Memory B cell (primary cell): Measurements from ENCODE around the gene CAMSAP2.

Source experiments
- ATAC-seq: fragments of 150-1000 bp; cut with Tn5 transposase; 2 replicates; pipeline ENCODE4 v1.10.0; 2021; ENCODE audit warnings: low read depth, mild to moderate bottlenecking, moderate library complexity
- DNase-seq, 2 donors: peaks; one replicate each; pipeline ENCODE4 v3.0.0; 2022; ENCODE audit warnings: low spot score in 2 of 2
- H3K27ac Mint-ChIP-seq: one replicate; pipeline ENCODE4 v1.8.0; 2022; ENCODE audit warnings: mild to moderate bottlenecking, moderate library complexity, mixed read lengths
- H3K27me3 Mint-ChIP-seq: one replicate; pipeline ENCODE4 v1.8.0; 2022; ENCODE audit warnings: mixed read lengths
- H3K36me3 Mint-ChIP-seq: one replicate; pipeline ENCODE4 v1.8.0; 2022; ENCODE audit warnings: mild to moderate bottlenecking, mixed read lengths
- H3K4me1 Mint-ChIP-seq: one replicate; pipeline ENCODE4 v1.8.0; 2022; ENCODE audit warnings: mixed read lengths
- H3K4me3 Mint-ChIP-seq: one replicate; pipeline ENCODE4 v1.8.0; 2022; ENCODE audit warnings: mild to moderate bottlenecking, moderate library complexity, mixed read lengths
- H3K9me3 Mint-ChIP-seq: one replicate; pipeline ENCODE4 v1.8.0; 2022; ENCODE audit warnings: mixed read lengths

The CAMSAP2 gene

DNA sequence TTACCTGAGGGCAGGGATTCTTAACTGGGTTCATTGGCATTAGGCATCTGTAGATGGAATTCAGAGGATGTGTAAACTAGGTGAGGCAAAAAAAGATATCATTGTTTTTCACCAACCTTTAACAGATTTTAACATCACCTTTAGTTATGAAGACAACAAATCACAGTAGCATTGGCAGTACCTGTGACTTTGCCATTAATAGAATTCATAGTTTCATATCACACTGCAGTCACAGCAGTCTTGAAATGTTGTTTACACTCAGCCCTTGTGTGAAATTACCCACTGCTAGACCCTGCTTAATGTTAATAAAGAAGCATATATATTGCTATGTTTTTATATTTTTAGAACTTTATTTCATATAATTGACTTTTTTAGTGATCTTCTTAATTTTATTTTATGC lies 154.3 kb downstream of the CAMSAP2 start:
- no peak overlapping the region for H3K4me3 Mint-ChIP-seq
- no peaks in the 10 kb centered on the region for H3K9me3 Mint-ChIP-seq
- H3K4me1 Mint-ChIP-seq, result peaks cover 34% of the 10 kb centered on the region
- no peak for ATAC-seq
- H3K27me3 Mint-ChIP-seq, result peaks cover 12% of the 10 kb centered on the region
- no peak for DNase-seq
- H3K36me3 Mint-ChIP-seq, result no peaks in the 10 kb centered on the region
- no peak overlapping the region for H3K27ac Mint-ChIP-seq

DNA sequence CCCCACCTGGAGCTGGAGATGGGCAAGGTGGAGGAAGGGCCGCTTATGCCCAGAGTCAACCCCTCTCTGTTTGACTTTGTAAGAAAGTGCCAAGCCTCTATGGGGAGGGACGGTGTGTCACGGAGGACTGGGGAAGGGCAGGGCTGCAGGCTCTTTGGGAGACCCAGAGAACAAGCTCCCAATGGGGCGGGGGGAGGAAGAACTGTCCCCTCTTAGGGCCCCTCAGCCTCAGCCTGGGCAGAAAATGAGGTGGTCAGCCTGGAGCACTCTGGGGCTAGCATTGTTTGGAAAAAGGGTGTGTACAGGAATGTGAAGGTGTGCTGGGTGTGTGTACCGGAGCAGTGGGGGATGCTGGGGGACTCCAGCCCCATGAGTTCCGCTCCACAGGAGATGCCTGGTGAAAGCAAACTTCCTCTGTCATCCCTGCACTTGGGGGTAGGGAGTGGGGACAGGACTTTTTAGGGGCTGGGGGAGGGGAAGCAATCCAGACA lies 154.8 kb downstream of the CAMSAP2 start:
- H3K36me3 Mint-ChIP-seq, result no peaks in the 10 kb centered on the region
- H3K27ac Mint-ChIP-seq, result no peak overlapping the region
- H3K27me3 Mint-ChIP-seq, result peaks cover 12% of the 10 kb centered on the region
- H3K4me3 Mint-ChIP-seq, result no peak overlapping the region
- DNase-seq (no peak), ATAC-seq (no peak)
- H3K4me1 Mint-ChIP-seq, result peaks cover 32% of the 10 kb centered on the region
- H3K9me3 Mint-ChIP-seq, result no peaks in the 10 kb centered on the region

DNA sequence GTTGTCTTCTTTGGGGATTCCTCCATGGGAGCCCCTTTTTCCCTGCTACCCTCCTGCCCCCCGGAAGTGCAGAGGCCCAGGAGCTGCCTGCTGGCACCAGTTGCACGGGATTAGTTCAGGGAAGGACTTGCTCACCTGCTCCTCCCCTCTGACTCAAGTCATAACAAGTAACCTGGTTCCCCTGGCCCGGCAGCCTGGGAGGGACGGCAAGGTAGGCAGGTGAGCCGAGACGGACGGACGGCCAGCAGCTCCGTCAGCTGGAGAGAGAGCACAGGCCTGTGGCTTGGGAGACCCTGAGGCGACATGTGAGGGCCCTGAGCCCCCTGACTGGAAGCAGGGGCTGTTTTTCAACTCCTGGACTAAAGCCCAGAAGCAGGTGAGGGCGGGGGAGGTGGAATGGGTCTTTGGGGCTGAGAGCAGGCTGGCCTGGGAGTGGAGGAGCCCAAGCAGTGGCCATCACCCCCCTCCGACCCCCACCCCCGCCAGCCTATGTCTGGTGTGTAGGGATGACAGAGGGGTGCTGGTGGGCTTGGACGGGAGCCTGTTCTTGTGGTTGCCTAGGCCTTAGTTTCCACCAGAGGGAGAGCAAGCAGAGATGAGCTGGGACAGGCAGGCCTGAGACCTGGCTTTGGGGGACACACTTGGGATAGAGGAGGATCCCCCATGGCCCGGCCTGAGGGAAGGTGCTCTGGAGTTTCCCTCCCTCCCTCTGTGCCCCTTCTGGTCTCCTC lies 156.2 kb downstream of the CAMSAP2 start, which contains the start of gene INAVA:
TSS of gene INAVA (plus strand) at position 189 of the 731 bp plus-strand sequence. CDS start 3,501 bp downstream, outside the sequence.
- peaks cover 14% of the 10 kb centered on the region for H3K27me3 Mint-ChIP-seq

DNA sequence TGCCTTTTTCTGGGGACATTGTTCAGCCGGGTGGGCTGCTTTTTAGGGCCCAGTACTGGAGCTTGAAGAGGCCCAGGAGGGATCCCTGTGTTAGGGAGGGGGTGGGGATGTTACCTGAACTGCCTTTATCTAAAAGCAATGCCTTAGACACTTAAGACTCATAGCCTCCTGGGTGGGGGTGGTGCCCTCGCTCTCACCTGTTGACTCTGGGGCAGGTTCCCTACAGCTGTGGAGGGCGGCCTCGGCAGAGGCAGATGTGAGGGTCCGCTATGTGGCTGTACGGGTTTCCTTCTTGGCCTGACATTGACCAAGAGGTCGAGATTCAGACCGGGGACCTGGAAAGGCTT lies 156.7 kb downstream of the CAMSAP2 start:
- Mint-ChIP-seq H3K4me1 (peaks cover 27% of the 10 kb centered on the region), H3K27me3 (peaks cover 14% of the 10 kb centered on the region), H3K4me3 (no peak overlapping the region), H3K27ac (no peak overlapping the region), H3K36me3 (no peaks in the 10 kb centered on the region), H3K9me3 (no peaks in the 10 kb centered on the region)
- no peak for ATAC-seq
- DNase-seq, result no peak

More for the DNA sequence above, 156.2 kb downstream of the CAMSAP2 start, which contains the start of gene INAVA:
- ATAC-seq, result no peak
- no peaks in the 10 kb centered on the region for H3K9me3 Mint-ChIP-seq
- peaks cover 29% of the 10 kb centered on the region for H3K4me1 Mint-ChIP-seq
- no peaks in the 10 kb centered on the region for H3K36me3 Mint-ChIP-seq
- no peak within 1 kb of the TSS for H3K4me3 Mint-ChIP-seq
- no peak for DNase-seq
- no peak within 1 kb of the TSS for H3K27ac Mint-ChIP-seq

DNA sequence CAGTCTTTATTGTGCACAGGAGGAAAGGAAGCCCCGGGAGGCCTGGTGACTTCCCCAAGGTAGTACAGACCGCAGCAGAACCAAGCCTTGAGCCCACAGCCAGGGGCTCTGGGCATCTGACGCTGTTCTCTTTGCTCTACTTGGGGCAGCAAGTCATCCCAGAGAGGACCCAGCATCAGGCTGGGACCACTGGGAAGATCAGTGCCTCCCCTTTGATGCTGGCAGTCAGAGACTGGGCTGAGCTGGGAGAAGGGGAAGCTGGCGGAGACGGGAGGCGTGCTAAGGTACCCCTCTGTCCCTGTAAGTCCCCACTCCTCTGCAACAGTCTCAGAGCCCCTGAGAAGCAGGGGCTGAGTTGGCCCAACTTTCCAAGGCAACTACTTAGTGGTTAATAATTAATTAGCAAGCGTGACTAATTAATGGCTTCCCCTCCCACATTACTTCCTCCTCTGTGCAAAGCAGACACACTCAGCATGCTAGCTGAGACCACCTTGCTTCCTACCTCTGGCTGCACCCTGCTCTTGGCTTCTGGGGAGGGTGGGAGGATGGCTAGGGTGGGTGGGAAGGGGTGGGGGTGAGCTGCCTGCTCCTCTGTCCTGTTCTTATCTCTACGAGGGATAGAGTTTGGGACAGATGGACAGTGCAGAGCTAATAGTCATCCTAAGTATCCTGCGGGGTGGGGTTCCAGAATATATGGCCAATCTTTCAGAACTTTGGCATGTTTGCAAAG lies 157.3 kb downstream of the CAMSAP2 start:
- H3K27me3 Mint-ChIP-seq, result peaks cover 14% of the 10 kb centered on the region

DNA sequence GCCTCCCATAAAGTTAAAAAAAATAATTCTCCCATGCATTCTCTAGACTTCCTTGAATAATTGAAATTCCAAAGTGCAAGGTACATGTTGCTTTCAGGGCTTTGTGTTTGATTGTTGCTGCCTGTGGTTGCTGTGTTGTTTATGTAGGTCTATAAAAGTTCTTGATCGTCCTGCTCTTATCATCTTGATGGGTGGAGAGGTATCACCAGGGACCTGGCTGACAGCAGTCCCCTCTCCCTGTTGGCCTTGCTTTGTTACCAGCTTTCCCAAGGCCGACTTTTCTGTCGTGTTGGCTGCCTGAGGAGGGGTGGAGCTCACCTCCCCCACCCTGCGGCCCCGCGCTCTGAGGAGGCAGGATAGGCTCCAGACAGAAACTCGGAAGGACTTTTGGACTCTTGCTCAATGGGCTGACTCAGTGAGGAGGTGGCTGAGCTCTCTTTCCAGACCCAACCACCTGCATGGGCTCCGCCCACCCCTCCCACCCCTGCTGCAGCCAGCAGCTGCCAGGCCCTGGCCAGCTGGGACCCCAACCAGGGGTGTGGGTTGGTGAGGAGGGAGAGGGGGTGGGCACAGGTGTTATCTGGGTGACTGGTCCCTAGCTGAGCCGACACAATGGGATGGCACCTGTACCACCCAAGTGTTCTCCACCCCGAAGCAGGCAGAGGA lies 158.0 kb downstream of the CAMSAP2 start:
- Mint-ChIP-seq H3K36me3 (no peaks in the 10 kb centered on the region), H3K27ac (no peak overlapping the region), H3K27me3 (peaks cover 12% of the 10 kb centered on the region), H3K4me1 (peaks cover 22% of the 10 kb centered on the region), H3K4me3 (no peak overlapping the region), H3K9me3 (no peaks in the 10 kb centered on the region)
- ATAC-seq (no peak), DNase-seq (no peak)

More for the DNA sequence above, 157.3 kb downstream of the CAMSAP2 start:
- Mint-ChIP-seq H3K36me3 (no peaks in the 10 kb centered on the region), H3K9me3 (no peaks in the 10 kb centered on the region), H3K4me3 (no peak overlapping the region), H3K4me1 (peaks cover 23% of the 10 kb centered on the region), H3K27ac (no peak overlapping the region)
- DNase-seq, result no peak
- peak; percentile 54 for ATAC-seq

DNA sequence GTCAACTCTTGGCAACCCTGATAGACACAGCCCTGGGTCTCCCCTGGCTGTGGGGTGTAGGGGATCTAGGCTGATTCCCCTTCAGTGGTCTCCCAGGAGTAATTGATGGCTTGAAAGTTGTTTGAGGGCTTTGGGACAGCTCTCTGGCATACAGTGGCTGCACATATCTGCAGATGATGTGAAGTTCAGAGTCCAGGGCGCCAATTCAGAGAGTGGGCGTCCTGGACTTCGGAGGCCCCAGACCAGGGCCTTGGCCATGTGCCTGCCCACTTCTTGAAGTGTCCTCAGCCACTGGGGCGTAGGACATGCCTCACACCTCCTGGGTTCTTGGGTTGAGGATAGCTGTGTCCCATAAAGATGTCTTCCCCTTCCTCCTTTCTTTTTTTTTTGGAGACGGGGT lies 158.6 kb downstream of the CAMSAP2 start:
- ATAC-seq (no peak), DNase-seq (no peak)
- Mint-ChIP-seq H3K4me1 (peaks cover 17% of the 10 kb centered on the region), H3K4me3 (no peak overlapping the region), H3K27ac (no peak overlapping the region), H3K36me3 (no peaks in the 10 kb centered on the region), H3K27me3 (peaks cover 12% of the 10 kb centered on the region), H3K9me3 (no peaks in the 10 kb centered on the region)

DNA sequence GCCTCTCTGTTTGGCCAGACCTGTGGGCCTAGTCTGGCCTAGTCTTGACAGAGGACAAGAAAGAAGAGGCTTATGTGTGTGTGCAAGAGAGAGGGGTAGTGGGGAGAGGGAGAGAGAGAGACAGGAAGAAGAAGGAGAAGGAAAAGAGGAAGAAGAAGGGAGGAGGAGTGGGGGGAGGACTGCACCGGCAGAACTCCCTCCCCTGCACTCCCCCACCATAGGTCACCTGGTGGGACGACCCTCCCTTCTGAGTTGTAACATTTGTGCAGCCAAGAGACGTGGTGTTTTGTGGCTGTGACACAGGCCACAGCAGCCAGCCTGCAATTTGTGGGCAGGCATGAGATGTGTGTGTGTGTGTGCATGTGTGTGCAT lies 160.3 kb downstream of the CAMSAP2 start:
- DNase-seq (no peak), ATAC-seq (no peak)
- peaks cover 5% of the 10 kb centered on the region for H3K27me3 Mint-ChIP-seq
- no peak overlapping the region for H3K27ac Mint-ChIP-seq
- no peak overlapping the region for H3K4me3 Mint-ChIP-seq
- peaks cover 22% of the 10 kb centered on the region for H3K4me1 Mint-ChIP-seq
- H3K36me3 Mint-ChIP-seq, result no peaks in the 10 kb centered on the region
- no peaks in the 10 kb centered on the region for H3K9me3 Mint-ChIP-seq

DNA sequence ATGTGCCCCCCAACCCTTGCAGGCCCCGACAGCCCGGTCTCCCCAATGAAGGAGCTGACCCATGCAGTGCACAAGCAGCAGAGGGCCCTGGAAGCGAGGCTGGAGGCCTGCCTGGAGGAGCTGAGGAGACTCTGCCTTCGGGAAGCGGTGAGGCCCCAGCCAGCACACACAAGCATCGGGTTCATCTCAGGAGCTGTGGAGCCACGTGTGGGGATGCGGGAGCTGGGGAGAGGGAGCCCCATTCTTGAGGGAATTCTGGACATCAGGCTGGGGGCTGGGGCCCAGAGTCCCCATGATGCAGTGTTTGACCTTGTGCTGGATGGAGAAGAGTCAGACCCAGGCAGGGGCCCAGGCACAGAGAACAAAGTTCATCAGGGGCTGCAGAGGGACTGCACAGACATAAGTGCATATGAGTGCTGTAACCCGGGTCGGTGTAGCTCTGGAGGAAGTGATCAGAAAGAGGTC lies 160.8 kb downstream of the CAMSAP2 start:
- Mint-ChIP-seq H3K36me3 (no peaks in the 10 kb centered on the region), H3K27me3 (peaks cover 5% of the 10 kb centered on the region), H3K4me3 (no peak overlapping the region), H3K9me3 (no peaks in the 10 kb centered on the region), H3K27ac (no peak overlapping the region), H3K4me1 (peaks cover 22% of the 10 kb centered on the region)
- DNase-seq (no peak), ATAC-seq (no peak)

DNA sequence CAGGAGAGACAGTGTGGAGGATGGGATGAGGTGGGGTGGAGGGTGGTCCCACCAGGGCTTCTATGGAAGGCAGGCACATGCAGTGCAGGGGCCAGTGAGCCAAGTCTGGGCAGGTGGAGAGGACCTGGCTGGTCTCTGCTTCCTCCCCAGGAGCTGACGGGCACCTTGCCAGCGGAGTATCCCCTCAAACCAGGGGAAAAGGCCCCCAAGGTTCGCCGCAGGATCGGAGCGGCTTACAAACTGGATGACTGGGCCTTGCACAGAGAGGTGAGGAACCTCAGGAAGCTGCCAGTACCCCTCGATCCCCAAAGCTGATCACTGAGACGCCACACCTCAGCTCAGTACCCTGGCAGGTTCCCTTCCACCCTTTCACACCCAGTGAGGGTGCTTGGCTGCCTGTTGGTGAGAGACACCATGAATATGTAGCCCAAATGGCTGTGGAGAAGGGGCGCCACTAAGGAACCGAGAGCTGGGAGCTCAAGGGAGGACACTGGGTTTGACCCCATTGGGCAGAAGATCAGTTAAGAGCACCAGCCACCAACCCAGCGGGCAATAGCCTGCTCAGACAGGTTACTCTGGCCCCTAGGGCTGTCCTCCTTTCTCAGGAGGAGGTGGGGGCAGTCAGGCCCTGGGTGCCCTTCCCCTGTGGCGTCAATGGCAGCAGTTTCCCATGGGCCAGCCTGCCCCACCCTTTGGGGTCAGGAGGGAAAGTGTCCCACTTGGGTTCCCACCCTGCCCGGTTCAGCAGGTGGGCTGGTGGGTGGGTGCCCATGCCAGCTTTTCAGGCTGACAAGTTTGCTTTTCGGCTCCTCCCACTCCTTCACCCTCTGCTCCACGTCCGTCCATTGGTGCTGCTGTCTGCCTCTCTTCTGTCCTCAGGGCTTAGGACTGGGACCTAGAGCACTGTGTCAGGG lies 161.5 kb downstream of the CAMSAP2 start:
- H3K9me3 Mint-ChIP-seq, result no peaks in the 10 kb centered on the region
- H3K27me3 Mint-ChIP-seq, result peaks cover 5% of the 10 kb centered on the region
- no peak for DNase-seq
- no peak overlapping the region for H3K27ac Mint-ChIP-seq
- no peak for ATAC-seq
- H3K4me1 Mint-ChIP-seq, result peaks cover 22% of the 10 kb centered on the region
- H3K4me3 Mint-ChIP-seq, result no peak overlapping the region
- H3K36me3 Mint-ChIP-seq, result no peaks in the 10 kb centered on the region

DNA sequence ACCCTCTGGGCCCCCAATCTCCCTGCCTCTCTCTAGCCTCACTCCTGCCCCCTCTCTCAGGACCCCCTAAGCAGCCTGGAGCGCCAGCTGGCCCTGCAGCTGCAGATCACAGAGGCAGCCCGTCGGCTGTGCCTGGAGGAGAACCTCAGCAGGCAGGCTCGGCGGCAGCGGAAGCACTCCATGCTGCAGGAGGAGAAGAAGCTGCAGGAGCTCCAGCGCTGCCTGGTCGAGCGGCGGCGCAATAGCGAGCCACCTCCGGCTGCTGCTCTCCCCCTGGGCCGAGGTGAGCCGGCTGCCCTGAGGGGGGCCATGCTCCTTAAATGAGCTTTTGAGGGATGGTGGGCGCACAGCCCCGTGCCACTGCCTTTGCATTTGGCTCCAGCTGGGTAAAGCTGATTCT lies 162.2 kb downstream of the CAMSAP2 start:
- Mint-ChIP-seq H3K4me1 (peaks cover 18% of the 10 kb centered on the region), H3K27ac (no peak overlapping the region), H3K36me3 (no peaks in the 10 kb centered on the region), H3K27me3 (peaks cover 5% of the 10 kb centered on the region), H3K4me3 (no peak overlapping the region), H3K9me3 (no peaks in the 10 kb centered on the region)
- DNase-seq (no peak), ATAC-seq (no peak)

DNA sequence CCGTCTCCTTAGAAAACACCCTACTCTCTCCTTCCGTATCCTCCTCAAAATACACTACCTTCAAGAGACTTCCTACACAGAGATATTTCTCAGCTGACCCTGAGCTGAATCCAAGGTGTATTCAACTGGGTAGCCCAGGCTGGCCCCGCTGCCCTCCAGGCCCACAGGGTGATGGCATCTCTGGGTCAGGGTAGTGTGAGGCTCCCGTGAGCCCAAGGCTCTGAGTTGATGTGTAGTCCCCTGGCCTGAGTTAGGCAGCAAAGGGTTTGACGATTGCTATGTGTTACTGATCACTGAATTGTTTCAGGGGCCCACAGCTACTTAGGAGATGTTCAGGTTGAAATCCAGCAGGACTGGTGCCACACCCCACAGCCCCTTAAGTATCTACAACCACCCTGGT lies 162.7 kb downstream of the CAMSAP2 start:
- H3K4me1 Mint-ChIP-seq, result peaks cover 15% of the 10 kb centered on the region
- H3K27me3 Mint-ChIP-seq, result peaks cover 5% of the 10 kb centered on the region
- DNase-seq, result no peak
- no peaks in the 10 kb centered on the region for H3K36me3 Mint-ChIP-seq
- H3K27ac Mint-ChIP-seq, result no peak overlapping the region
- no peak overlapping the region for H3K4me3 Mint-ChIP-seq
- no peak for ATAC-seq
- H3K9me3 Mint-ChIP-seq, result no peaks in the 10 kb centered on the region

DNA sequence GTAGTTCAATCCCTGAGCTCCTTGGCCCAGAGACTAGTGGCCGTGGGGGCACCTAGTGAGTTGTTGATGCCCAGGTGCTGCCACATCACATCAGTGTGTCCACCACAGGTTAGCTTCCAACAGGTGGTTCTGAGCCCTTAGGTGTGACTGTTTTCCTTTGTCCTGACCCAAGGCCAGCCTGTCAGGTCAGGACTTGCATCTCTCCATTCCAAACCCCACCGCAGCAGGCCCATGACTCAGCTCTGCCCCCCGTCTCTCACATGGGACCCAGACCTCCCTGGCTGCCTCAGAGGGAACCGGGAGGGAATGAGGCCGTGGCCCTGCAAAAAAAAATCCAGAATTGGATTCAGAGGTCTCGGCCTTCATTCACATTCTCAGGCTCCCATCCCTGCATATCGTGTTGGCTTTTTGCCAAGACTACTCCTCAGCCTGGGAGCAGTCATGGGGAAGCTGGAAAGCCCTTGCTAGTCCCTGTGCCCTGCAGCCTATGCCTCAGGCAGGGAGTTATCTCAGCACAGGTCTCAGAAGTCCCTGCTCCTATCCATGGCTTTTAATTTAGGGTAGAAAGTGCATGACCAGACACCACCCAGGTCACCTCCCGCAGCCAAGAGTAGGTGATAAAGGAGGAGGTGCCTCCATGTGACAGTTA lies 163.2 kb downstream of the CAMSAP2 start:
- Mint-ChIP-seq H3K36me3 (no peaks in the 10 kb centered on the region), H3K4me1 (peaks cover 15% of the 10 kb centered on the region), H3K9me3 (no peaks in the 10 kb centered on the region), H3K4me3 (no peak overlapping the region), H3K27me3 (peaks cover 5% of the 10 kb centered on the region), H3K27ac (no peak overlapping the region)
- ATAC-seq (no peak), DNase-seq (no peak)
